MCF 10A (cell line): ENCODE results near the gene KASH5. TPM values are rescaled to one million over a fixed set of nuclear protein-coding genes. Genes with fewer than 3 reads are reported as not detected.
A peak's percentile ranks its signal among the peaks of the same experiment; 100 is the strongest.

Source experiments
- BruUV-seq: library from RNA; stranded (reverse); fragments of 400-500 nt; replicated peaks from 2 replicates; lab custom pipeline; 2021; lab: Mats Ljungman, UMichigan
- CTCF ChIA-PET: fragments of 300-600 bp; sonication (Branson Sonifier 250); formaldehyde crosslinking; extraction: SDS; loops from one replicate; lab custom pipeline; 2021; ENCODE audit warnings: antibody characterized with exemption, inconsistent platforms; lab: Yijun Ruan, JAX
- POLR2A ChIA-PET: fragments of 300-600, 350-650 bp; sonication (Branson Sonifier 250); formaldehyde crosslinking; extraction: SDS; loops from one replicate; lab custom pipeline; 2020; ENCODE audit warnings: antibody characterized with exemption, inconsistent platforms; lab: Yijun Ruan, JAX
- DNase-seq: peaks from one replicate; pipeline ENCODE4 v3.0.0-alpha.2; 2018; ENCODE audit not compliant: unreplicated experiment
- H3K27ac Mint-ChIP-seq: one replicate; pipeline ENCODE4 v1.8.0; 2022; ENCODE audit warnings: mild to moderate bottlenecking, low read depth, mixed read lengths; ENCODE audit not compliant: unreplicated experiment
- H3K27me3 Mint-ChIP-seq: one replicate; pipeline ENCODE4 v1.8.0; 2022; ENCODE audit warnings: mixed read lengths; ENCODE audit not compliant: insufficient read depth, unreplicated experiment
- H3K36me3 Mint-ChIP-seq: one replicate; pipeline ENCODE4 v1.8.0; 2022; ENCODE audit warnings: mild to moderate bottlenecking, moderate library complexity, mixed read lengths; ENCODE audit not compliant: insufficient read depth, unreplicated experiment
- H3K4me1 Mint-ChIP-seq: one replicate; pipeline ENCODE4 v1.8.0; 2022; ENCODE audit warnings: mixed read lengths; ENCODE audit not compliant: insufficient read depth, unreplicated experiment
- H3K4me3 Mint-ChIP-seq: one replicate; pipeline ENCODE4 v1.8.0; 2022; ENCODE audit warnings: mild to moderate bottlenecking, moderate library complexity, mixed read lengths; ENCODE audit not compliant: unreplicated experiment
- H3K9me3 Mint-ChIP-seq: one replicate; pipeline ENCODE4 v1.8.0; 2022; ENCODE audit warnings: mixed read lengths; ENCODE audit not compliant: unreplicated experiment
- CTCF ChIP-seq: fragments of 200-600 bp; IDR thresholded peaks from one replicate; pipeline ENCODE4 v1.8.0; 2022; ENCODE audit warnings: antibody characterized with exemption, mild to moderate bottlenecking; ENCODE audit not compliant: unreplicated experiment
- intact Hi-C: fragments of 100-400 bp; cut with micrococcal nuclease; formaldehyde crosslinking; loops from 2 replicates; pipeline ENCODE4 v1.14.1; 2022
- total RNA-seq: library from RNA; stranded (reverse); gene quantifications from 2 replicates; pipeline ENCODE4 v1.2.3, GENCODE V29; 2022

Gene KASH5
- total RNA-seq, 1 experiment from 2014 or later: not detected

GRCh38 chr19:49391581-49392399, 3.7 kb downstream of the KASH5 start:
- POLR2A ChIA-PET: interaction anchor here (0.7 to 1.7 kb wide), 5 partner anchors 17 to 112 kb away, joined by 3 to 7 read pairs (median 3); no protein-coding TSS in a partner anchor
- CTCF ChIA-PET: interaction anchor here (0.6 to 4.5 kb wide), 33 partner anchors 8 to 852 kb away, joined by 3 to 30 read pairs (median 4); partner anchors contain the start of genes DKKL1, GFY, PIH1D1 and SLC17A7

DNA sequence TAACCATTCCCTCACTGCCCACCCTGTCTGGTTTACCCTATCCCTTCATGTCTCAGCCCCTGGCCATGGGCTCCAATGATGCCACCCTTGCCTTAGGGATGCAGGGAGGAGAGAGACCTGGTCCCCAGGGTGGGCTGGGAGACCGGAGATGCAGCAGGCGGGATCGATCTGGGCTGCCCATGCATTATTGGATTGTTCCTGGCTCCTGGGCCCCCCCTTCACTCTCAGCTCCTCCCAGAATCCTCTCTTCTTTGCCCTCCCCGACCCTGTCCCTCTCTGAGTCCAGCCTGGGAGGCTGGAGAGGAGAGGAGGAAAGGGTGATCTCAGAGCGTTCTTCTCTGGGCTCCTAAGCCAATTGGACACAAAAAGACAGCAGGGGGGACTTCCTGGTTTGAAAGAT, 5.8 kb downstream of the KASH5 start:
- intact Hi-C loops: no loop called here
- CTCF ChIA-PET: interaction anchor here (0.6 to 4.5 kb wide), 9 partner anchors 15 to 58 kb away, joined by 3 to 30 read pairs (median 3); partner anchors contain the start of genes GFY and PIH1D1

More at GRCh38 chr19:49391581-49392399, 3.7 kb downstream of the KASH5 start:
- Mint-ChIP-seq H3K9me3 (no peaks in the 10 kb centered on the region), H3K36me3 (no peaks in the 10 kb centered on the region), H3K27me3 (peaks cover 23% of the 10 kb centered on the region), H3K4me3 (no peak overlapping the region), H3K4me1 (peaks cover 6% of the 10 kb centered on the region), H3K27ac (no peak overlapping the region)
- TF ChIP-seq CTCF: peak; percentile 92
- intact Hi-C loops: loop anchor here (1.0 kb wide), 3 partner anchors 39 to 125 kb away; no protein-coding TSS in a partner anchor
- DNase-seq: peak; percentile 86
- no TSS peak for BruUV-seq

GRCh38 chr19:49395581-49396407, 7.7 kb downstream of the KASH5 start:
- Mint-ChIP-seq H3K9me3 (no peaks in the 10 kb centered on the region), H3K36me3 (no peaks in the 10 kb centered on the region), H3K27ac (no peak overlapping the region), H3K4me3 (no peak overlapping the region), H3K27me3 (peaks cover 29% of the 10 kb centered on the region), H3K4me1 (peaks cover 10% of the 10 kb centered on the region)
- CTCF ChIA-PET: interaction anchor here (0.6 to 1.3 kb wide), 5 partner anchors 15 to 170 kb away, joined by 3 to 4 read pairs (median 3); no protein-coding TSS in a partner anchor
- TF ChIP-seq CTCF: no peak
- POLR2A ChIA-PET: no interaction called here
- no TSS peak for BruUV-seq
- peak; percentile 11 for DNase-seq
- intact Hi-C loops: no loop called here

More for the DNA sequence above, 5.8 kb downstream of the KASH5 start:
- Mint-ChIP-seq H3K4me1 (peaks cover 10% of the 10 kb centered on the region), H3K36me3 (no peaks in the 10 kb centered on the region), H3K9me3 (no peaks in the 10 kb centered on the region), H3K27me3 (peaks cover 37% of the 10 kb centered on the region), H3K27ac (no peak overlapping the region), H3K4me3 (no peak overlapping the region)
- POLR2A ChIA-PET: interaction anchor here (0.6 kb wide), 1 partner anchor 1190 kb away, joined by 3 read pairs; no protein-coding TSS in a partner anchor
- no peak for DNase-seq
- BruUV-seq: no TSS peak
- no peak for TF ChIP-seq CTCF
